ENCODE measurements around the gene OR5W2.
"Not testable (repeated sequence)": the region's sequence is repeated elsewhere in the genome, so short reads cannot be mapped to it uniquely, and the experiment has no call there.

The OR5W2 gene

GRCh38 chr11:55914482-55914881, at the start of gene OR5W2:
Gene OR5W2, minus strand, starts transcription at chr11:55914582. Its CDS starts 0 bp downstream, at chr11:55914582.
- no peak for DNase-seq (ENCODE audit: low spot score)

GRCh38 chr11:55956521-55956920, 42.1 kb upstream of the OR5W2 start:
- no peak for DNase-seq (ENCODE audit: low spot score)

- DNase-seq (ENCODE audit: low spot score) = no peak
Measured at GRCh38 chr11:55949330-55949729, 34.9 kb upstream of the OR5W2 start.

GRCh38 chr11:55942785-55943392, 28.5 kb upstream of the OR5W2 start:
- no peak for DNase-seq (ENCODE audit: low spot score)

GRCh38 chr11:55936300-55936699, 21.9 kb upstream of the OR5W2 start, which contains the start of gene OR5I1:
Gene OR5I1, minus strand, starts transcription at chr11:55936400. Its CDS starts 0 bp downstream, at chr11:55936400.
- no peak for DNase-seq (ENCODE audit: low spot score)

GRCh38 chr11:55920537-55920936, 6.2 kb upstream of the OR5W2 start:
- DNase-seq (ENCODE audit: low spot score) = no peak

GRCh38 chr11:55902308-55902707, 12.1 kb downstream of the OR5W2 start:
- no peak for DNase-seq (ENCODE audit: low spot score)

GRCh38 chr11:55895216-55895615, 19.2 kb downstream of the OR5W2 start:
- DNase-seq (ENCODE audit: low spot score) = no peak

GRCh38 chr11:55885481-55885880, 28.9 kb downstream of the OR5W2 start:
- DNase-seq (ENCODE audit: low spot score) = not testable (repeated sequence)

- DNase-seq (ENCODE audit: low spot score) = not testable (repeated sequence)
Measured at GRCh38 chr11:55884995-55885394, 29.4 kb downstream of the OR5W2 start.

GRCh38 chr11:55882997-55883396, 31.4 kb downstream of the OR5W2 start, which contains the start of gene TRIM51:
Gene TRIM51, plus strand, starts transcription at chr11:55883297. Its CDS starts 2,132 bp downstream, at chr11:55885429.
- DNase-seq (ENCODE audit: low spot score) = not testable (repeated sequence)

- DNase-seq (ENCODE audit: low spot score) = not testable (repeated sequence)
Measured at GRCh38 chr11:55873146-55873545, 41.2 kb downstream of the OR5W2 start.

- not testable (repeated sequence) for DNase-seq (ENCODE audit: low spot score)
Measured at GRCh38 chr11:55872731-55873130, 41.7 kb downstream of the OR5W2 start.

GRCh38 chr11:55867354-55867753, 47.0 kb downstream of the OR5W2 start:
- not testable (repeated sequence) for DNase-seq (ENCODE audit: low spot score)

All from CD4-positive, alpha-beta T cell treated with Interleukin-6 at 100 ng/mL for 8 hours (primary cell).